Measurements from ENCODE around the gene TEAD4. TPM values are rescaled to one million over a fixed set of nuclear protein-coding genes. Genes with fewer than 3 reads are reported as not detected.

Gene TEAD4
- total RNA-seq, 1 experiment from 2014 or later, result 33.8 TPM

DNA sequence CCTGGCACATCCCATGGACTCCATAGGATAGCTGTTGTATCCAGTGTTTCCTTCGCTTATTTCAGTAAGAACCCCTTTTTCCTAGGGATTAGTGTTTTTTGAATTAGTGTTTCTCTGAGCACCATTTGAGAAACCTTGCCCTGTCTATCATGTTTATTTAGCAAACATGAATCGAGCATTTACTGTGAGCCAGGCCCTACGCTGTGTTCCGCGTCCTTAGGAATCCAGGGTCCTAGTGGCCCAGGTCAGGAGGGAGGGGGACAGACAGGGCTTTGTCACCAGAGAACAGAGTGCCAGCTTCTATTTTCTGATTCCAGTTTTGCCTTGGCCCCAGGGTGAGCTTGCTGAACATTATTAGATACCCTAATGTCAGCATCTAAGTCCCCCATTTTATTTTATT is 2.5 kb downstream of the TEAD4 start:
- Mint-ChIP-seq H3K4me1 (ENCODE audit: insufficient read depth, unreplicated experiment) (peaks cover 14% of the 10 kb centered on the region), H3K4me3 (ENCODE audit: unreplicated experiment) (peak overlapping the region; percentile 82), H3K27ac (ENCODE audit: low read depth, unreplicated experiment) (no peak overlapping the region), H3K36me3 (ENCODE audit: insufficient read depth, unreplicated experiment) (peaks cover 23% of the 10 kb centered on the region), H3K27me3 (ENCODE audit: insufficient read depth, unreplicated experiment) (no peaks in the 10 kb centered on the region), H3K9me3 (ENCODE audit: unreplicated experiment) (no peaks in the 10 kb centered on the region)
- TF ChIP-seq, protein P1, sequence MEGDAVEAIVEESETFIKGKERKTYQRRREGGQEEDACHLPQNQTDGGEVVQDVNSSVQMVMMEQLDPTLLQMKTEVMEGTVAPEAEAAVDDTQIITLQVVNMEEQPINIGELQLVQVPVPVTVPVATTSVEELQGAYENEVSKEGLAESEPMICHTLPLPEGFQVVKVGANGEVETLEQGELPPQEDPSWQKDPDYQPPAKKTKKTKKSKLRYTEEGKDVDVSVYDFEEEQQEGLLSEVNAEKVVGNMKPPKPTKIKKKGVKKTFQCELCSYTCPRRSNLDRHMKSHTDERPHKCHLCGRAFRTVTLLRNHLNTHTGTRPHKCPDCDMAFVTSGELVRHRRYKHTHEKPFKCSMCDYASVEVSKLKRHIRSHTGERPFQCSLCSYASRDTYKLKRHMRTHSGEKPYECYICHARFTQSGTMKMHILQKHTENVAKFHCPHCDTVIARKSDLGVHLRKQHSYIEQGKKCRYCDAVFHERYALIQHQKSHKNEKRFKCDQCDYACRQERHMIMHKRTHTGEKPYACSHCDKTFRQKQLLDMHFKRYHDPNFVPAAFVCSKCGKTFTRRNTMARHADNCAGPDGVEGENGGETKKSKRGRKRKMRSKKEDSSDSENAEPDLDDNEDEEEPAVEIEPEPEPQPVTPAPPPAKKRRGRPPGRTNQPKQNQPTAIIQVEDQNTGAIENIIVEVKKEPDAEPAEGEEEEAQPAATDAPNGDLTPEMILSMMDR (IDR thresholded peaks at IDR 0.05; ENCODE audit: unreplicated experiment), result no peak
- DNase-seq (ENCODE audit: unreplicated experiment), result no peak
- POLR2A ChIA-PET, result interaction anchor here (0.7 to 1.2 kb wide), 2 partner anchors 71 to 149 kb away, joined by 4 to 8 read pairs; partner anchors contain the start of genes ITFG2 and TULP3
- intact Hi-C loops (cut with micrococcal nuclease), result no loop called here
- BruUV-seq (replicated peaks), result no TSS peak
- CTCF ChIA-PET, result interaction anchor here (0.6 kb wide), 1 partner anchor 166 kb away, joined by 3 read pairs; no protein-coding TSS in a partner anchor

DNA sequence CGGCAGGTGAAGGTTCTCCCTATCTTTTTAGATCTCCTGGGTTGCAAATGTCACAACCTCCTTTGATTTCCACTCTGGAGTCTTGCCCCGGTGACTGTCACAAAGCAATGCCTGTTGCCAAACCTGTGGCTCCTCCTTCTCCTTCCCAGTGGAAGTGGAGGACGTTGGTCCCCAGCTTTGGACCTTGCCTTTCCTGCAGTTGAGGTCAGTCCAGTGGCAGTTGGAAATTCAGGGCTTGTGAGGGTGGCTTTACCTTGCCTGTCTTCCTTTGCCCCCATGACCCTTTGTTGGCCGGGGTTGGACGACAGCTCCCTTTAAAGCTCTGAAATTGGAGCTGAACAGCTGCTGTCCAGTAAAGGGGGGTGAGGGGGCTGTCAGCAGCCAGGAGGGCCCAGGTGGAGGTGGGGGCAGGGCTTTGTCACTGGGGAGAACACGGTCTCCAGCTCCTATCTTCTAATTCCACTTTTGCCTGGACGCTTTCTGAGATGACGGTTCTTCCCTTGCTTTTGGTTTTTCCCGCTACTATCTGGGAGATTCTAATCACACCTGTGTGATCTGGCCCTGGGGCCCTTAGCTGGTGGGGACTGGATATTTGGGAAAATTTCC is 4.1 kb downstream of the TEAD4 start:
- peaks cover 14% of the 10 kb centered on the region for H3K4me1 Mint-ChIP-seq (ENCODE audit: insufficient read depth, unreplicated experiment)
- CTCF ChIA-PET, result interaction anchor here (1.1 kb wide), 2 partner anchors 39 to 71 kb away, joined by 4 to 5 read pairs; no protein-coding TSS in a partner anchor
- BruUV-seq (replicated peaks), result no TSS peak
- POLR2A ChIA-PET, result interaction anchor here (0.6 to 0.7 kb wide), 2 partner anchors 17 to 19 kb away, joined by 3 read pairs; no protein-coding TSS in a partner anchor
- H3K9me3 Mint-ChIP-seq (ENCODE audit: unreplicated experiment), result no peaks in the 10 kb centered on the region
- no peaks in the 10 kb centered on the region for H3K27me3 Mint-ChIP-seq (ENCODE audit: insufficient read depth, unreplicated experiment)
- no peak overlapping the region for H3K27ac Mint-ChIP-seq (ENCODE audit: low read depth, unreplicated experiment)
- H3K36me3 Mint-ChIP-seq (ENCODE audit: insufficient read depth, unreplicated experiment), result peaks cover 25% of the 10 kb centered on the region
- no peak for DNase-seq (ENCODE audit: unreplicated experiment)
- H3K4me3 Mint-ChIP-seq (ENCODE audit: unreplicated experiment), result no peak overlapping the region
- TF ChIP-seq, protein P1 (IDR thresholded peaks at IDR 0.05; ENCODE audit: unreplicated experiment), result no peak
- intact Hi-C loops (cut with micrococcal nuclease), result no loop called here

DNA sequence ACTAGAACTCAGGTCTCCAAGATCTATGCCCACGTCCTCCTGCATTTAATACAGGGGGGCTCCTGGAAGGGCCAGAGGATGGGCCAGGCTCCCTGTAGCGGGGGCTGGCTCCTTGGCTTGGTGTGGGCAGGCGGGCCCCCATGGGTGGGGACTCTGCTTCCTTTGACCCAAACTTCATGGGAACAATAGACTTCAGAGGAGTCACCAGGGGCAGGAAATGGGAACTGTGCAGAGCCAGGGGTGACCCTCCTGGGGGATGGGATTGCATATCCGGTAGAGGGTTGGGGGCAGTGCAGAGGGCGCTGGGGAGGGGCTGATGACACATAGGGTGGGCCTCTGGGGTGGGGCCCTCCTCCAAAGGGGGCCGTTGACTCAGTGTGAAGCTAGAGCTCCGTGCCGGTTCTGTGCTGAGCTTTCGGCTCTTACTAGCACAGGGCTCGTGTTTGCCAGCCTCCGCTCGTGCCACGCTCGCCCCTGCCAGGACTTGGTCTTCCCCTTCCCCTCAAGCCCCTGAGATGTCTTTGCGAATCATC is 4.6 kb downstream of the TEAD4 start:
- no TSS peak for BruUV-seq (replicated peaks)
- Mint-ChIP-seq H3K4me1 (ENCODE audit: insufficient read depth, unreplicated experiment) (peaks cover 14% of the 10 kb centered on the region), H3K36me3 (ENCODE audit: insufficient read depth, unreplicated experiment) (peaks cover 30% of the 10 kb centered on the region), H3K4me3 (ENCODE audit: unreplicated experiment) (no peak overlapping the region), H3K27ac (ENCODE audit: low read depth, unreplicated experiment) (no peak overlapping the region), H3K27me3 (ENCODE audit: insufficient read depth, unreplicated experiment) (no peaks in the 10 kb centered on the region), H3K9me3 (ENCODE audit: unreplicated experiment) (no peaks in the 10 kb centered on the region)
- intact Hi-C loops (cut with micrococcal nuclease), result no loop called here
- TF ChIP-seq, protein P1 (IDR thresholded peaks at IDR 0.05; ENCODE audit: unreplicated experiment), result no peak
- no peak for DNase-seq (ENCODE audit: unreplicated experiment)
- ChIA-PET CTCF (interaction anchor here (1.1 kb wide), 2 partner anchors 38 to 70 kb away, joined by 4 to 5 read pairs; no protein-coding TSS in a partner anchor), POLR2A (interaction anchor here (0.6 to 0.7 kb wide), 2 partner anchors 17 to 18 kb away, joined by 3 read pairs; no protein-coding TSS in a partner anchor)

DNA sequence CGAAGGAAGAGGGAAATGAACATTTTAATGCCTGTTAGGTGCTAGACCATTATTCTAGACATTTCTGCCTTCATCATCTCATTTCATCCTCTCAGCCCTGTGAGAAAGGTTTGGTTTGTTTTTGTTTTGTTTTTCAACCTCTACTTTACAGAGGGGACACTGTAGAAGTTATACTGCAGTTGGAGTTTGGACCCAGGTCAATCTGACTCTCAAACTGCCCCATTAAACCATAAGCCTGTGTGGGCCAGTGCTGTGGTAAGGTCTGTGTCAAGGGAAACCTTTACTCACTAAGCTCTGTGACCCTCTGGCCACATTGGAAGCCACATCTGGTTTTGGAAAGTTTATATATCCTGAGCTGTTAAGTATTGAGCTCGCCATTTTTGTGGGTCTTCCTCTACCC is 8.5 kb downstream of the TEAD4 start:
- BruUV-seq (replicated peaks), result no TSS peak
- ChIA-PET POLR2A (interaction anchor here (0.7 kb wide), 1 partner anchor 89 kb away, joined by 3 read pairs; no protein-coding TSS in a partner anchor), CTCF (interaction anchor here (0.6 kb wide), 3 partner anchors 75 to 1386 kb away, joined by 3 to 5 read pairs (median 4); no protein-coding TSS in a partner anchor)
- intact Hi-C loops (cut with micrococcal nuclease), result no loop called here
- Mint-ChIP-seq H3K27me3 (ENCODE audit: insufficient read depth, unreplicated experiment) (no peaks in the 10 kb centered on the region), H3K4me3 (ENCODE audit: unreplicated experiment) (no peak overlapping the region), H3K9me3 (ENCODE audit: unreplicated experiment) (no peaks in the 10 kb centered on the region), H3K36me3 (ENCODE audit: insufficient read depth, unreplicated experiment) (peaks cover 60% of the 10 kb centered on the region), H3K4me1 (ENCODE audit: insufficient read depth, unreplicated experiment) (peaks cover 7% of the 10 kb centered on the region), H3K27ac (ENCODE audit: low read depth, unreplicated experiment) (no peak overlapping the region)
- DNase-seq (ENCODE audit: unreplicated experiment), result no peak
- TF ChIP-seq, protein P1 (IDR thresholded peaks at IDR 0.05; ENCODE audit: unreplicated experiment), result no peak
